ENCODE data around the gene HIVEP2.
A peak's percentile ranks its signal among the peaks of the same experiment; 100 is the strongest.

HIVEP2 gene

DNA sequence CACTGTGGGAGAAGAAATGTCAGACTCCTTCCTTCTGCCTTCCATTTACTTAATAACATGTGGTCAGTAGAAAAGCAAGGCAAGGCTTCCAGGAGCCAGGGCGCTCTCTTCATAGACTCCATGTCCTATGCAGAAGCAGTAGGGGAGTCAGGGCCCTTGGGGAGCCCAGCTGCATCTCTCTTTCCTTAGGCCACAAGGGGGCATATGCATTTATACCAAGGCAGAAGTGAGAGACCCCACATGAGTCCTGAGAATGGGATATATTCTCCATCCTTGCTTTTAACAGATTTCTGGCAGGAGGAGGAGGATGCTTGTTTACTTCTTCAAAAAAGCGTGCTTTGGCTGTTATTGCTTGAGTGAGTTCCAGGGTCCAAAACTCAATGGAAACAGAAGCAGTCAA lies 198.5 kb downstream of the HIVEP2 start:
- TF ChIP-seq, protein P1, sequence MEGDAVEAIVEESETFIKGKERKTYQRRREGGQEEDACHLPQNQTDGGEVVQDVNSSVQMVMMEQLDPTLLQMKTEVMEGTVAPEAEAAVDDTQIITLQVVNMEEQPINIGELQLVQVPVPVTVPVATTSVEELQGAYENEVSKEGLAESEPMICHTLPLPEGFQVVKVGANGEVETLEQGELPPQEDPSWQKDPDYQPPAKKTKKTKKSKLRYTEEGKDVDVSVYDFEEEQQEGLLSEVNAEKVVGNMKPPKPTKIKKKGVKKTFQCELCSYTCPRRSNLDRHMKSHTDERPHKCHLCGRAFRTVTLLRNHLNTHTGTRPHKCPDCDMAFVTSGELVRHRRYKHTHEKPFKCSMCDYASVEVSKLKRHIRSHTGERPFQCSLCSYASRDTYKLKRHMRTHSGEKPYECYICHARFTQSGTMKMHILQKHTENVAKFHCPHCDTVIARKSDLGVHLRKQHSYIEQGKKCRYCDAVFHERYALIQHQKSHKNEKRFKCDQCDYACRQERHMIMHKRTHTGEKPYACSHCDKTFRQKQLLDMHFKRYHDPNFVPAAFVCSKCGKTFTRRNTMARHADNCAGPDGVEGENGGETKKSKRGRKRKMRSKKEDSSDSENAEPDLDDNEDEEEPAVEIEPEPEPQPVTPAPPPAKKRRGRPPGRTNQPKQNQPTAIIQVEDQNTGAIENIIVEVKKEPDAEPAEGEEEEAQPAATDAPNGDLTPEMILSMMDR (conservative IDR thresholded peaks at IDR 0.05; ENCODE audit: low read depth, low read length): peak; percentile 44
- no peak for DNase-seq (ENCODE audit: low read depth)
- no peak overlapping the region for H3K4me3 ChIP-seq (ENCODE audit: low read length)

DNA sequence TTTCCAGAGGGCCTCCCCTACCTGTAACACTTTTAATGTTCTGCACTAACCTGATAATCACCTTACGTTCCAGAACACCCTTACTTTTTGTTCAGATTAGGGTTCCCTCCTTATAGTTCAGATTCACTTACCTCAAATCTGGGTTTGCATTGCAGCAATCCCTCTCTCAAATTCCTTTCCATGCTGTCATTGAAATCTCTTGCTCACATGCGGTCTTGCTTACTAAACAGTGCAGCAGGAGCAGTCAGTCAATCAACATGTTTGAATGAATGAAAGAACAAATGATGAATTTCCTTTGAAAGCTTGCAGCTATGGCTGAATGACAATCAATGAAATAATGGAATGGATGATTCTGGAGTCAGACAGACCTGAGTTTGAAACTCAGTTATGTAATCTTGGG lies 200.1 kb downstream of the HIVEP2 start:
- no peak for DNase-seq (ENCODE audit: low read depth)
- H3K4me3 ChIP-seq (ENCODE audit: low read length): no peak overlapping the region
- TF ChIP-seq, protein P1 (conservative IDR thresholded peaks at IDR 0.05; ENCODE audit: low read depth, low read length): no peak

DNA sequence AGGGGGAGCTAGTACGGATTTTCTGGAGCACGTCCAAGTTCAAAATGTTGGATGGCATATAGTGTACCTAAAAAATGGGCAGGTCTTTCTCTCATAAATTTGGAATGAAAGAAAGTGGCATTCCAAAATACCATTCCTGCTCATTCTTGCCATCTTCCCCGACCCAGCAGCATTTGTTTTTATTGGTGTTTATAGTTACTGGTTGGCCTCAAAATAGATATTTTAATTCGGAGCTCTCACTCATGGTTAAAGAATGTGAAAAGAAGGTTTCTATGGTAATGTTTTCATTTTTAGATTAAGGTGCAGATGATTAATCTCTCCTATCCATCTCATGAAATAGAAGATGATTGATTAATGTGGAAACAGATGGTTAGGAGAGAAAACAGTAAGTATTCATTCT lies 204.5 kb downstream of the HIVEP2 start:
- DNase-seq (ENCODE audit: low read depth): no peak
- no peak overlapping the region for H3K4me3 ChIP-seq (ENCODE audit: low read length)
- TF ChIP-seq, protein P1 (conservative IDR thresholded peaks at IDR 0.05; ENCODE audit: low read depth, low read length): no peak

DNA sequence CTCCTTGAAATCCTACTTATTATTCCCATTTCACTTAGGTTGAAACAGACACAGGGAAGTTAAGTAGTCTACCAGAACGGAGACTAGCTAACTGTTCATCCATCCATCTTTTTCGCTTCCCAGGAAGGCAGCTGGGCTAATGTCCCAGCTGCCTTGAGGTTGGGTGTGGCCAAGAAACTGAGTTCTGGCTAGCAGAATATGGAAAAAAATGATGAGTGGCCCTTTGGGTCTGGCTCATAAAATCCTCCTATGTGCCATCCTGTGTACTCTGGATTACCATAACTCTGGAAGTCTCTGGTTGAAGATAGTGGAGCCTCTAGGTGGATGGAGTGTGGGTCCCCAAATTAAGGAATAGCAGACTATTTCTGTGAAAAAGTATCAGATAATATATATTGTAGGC lies 206.2 kb downstream of the HIVEP2 start:
- H3K4me3 ChIP-seq (ENCODE audit: low read length): no peak overlapping the region
- DNase-seq (ENCODE audit: low read depth): no peak
- TF ChIP-seq, protein P1 (conservative IDR thresholded peaks at IDR 0.05; ENCODE audit: low read depth, low read length): no peak

DNA sequence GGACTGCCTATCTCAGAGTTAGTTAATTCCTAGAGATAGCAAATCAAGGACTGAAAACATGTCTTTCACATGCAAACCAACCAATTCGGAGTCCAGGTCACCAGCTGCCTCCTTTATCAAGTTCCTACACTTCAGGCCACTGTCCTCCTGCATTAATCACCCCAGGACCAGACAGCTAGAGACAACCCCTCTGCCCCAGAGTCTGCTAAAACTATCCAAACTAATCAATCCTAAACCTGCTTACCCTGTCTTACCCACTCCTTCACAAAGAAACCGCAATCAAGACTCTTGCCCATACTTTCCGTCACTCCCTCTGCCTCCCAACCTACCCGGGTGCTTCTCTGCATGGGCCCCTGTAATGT lies 207.0 kb downstream of the HIVEP2 start:
- H3K4me3 ChIP-seq (ENCODE audit: low read length): no peak overlapping the region
- DNase-seq (ENCODE audit: low read depth): no peak
- TF ChIP-seq, protein P1 (conservative IDR thresholded peaks at IDR 0.05; ENCODE audit: low read depth, low read length): no peak

DNA sequence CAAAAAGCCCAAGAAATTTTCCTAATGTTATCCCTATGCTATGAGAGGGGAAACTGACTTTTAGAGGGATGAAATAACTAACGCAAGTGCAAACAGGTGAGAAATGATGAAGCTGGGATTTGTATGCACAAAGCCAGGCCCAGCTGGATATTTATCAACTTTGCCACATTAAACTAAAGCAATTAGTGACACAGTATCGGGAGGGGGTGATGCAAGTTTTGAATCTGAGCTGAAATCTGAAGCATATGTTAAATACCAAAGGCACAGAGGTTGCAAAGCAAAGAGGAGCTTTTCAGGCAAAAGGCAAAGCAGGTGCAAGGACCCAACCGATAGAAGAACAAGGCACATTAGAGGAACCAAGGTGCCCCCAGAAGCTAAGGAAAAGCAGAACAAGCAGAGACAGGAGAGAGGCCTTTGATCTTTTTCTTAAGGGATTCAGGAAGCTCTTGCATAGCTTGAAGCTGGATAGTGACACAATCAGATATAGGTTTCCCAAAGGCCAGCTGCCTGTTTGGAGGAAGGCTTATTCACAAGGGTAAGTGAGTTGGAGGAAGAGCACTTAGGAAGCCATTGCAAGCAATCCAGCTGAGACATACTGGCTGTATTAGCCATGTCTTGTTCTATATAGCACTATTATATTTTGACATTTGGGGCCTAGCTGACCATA lies 207.5 kb downstream of the HIVEP2 start:
- no peak overlapping the region for H3K4me3 ChIP-seq (ENCODE audit: low read length)
- TF ChIP-seq, protein P1 (conservative IDR thresholded peaks at IDR 0.05; ENCODE audit: low read depth, low read length): no peak

DNA sequence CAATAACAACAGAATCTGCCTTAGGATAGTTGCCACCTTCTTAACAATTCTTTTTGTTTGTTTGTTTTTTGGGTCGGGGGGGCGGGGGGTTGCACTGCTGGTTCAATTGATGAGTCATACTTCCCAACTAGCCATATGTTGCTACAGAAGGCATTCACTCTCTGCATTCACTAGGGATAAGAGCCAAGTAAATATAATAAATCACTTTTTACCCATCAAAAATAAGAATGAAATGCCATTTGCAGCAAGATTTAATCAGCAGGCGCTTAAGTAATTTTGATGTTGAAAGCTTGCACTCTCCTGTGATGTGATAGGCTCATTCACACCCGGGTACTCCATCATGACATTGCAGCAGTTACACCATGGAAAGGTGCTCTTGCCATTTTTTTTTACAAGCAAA lies 209.8 kb downstream of the HIVEP2 start:
- TF ChIP-seq, protein P1 (conservative IDR thresholded peaks at IDR 0.05; ENCODE audit: low read depth, low read length): no peak
- no peak overlapping the region for H3K4me3 ChIP-seq (ENCODE audit: low read length)
- no peak for DNase-seq (ENCODE audit: low read depth)

More for the DNA sequence above, 207.5 kb downstream of the HIVEP2 start:
- no peak for DNase-seq (ENCODE audit: low read depth)

Data from retinal pigment epithelial cell (primary cell).